IMR-90 (cell line): ENCODE measurements around the gene GSTT2. TPM values are rescaled to one million over a fixed set of nuclear protein-coding genes. Genes with fewer than 3 reads are reported as not detected.
"Not testable (repeated sequence)": the region's sequence is repeated elsewhere in the genome, so short reads cannot be mapped to it uniquely, and the experiment has no call there.

ENCODE experiments used
- ATAC-seq: fragments of 200-7000 bp; cut with Tn5 transposase; 2 replicates; pipeline ENCODE4 v1.9.1; 2020; ENCODE audit warnings: low read depth, mild to moderate bottlenecking, moderate library complexity
- BruUV-seq: library from RNA; stranded (reverse); fragments of 400-500 nt; replicated peaks from 2 replicates; lab custom pipeline; 2021; lab: Mats Ljungman, UMichigan
- CTCF ChIA-PET: fragments of 300-600 bp; formaldehyde crosslinking; extraction: SDS; loops from one replicate; lab custom pipeline; 2021; ENCODE audit warnings: antibody characterized with exemption; lab: Yijun Ruan, JAX
- POLR2A ChIA-PET: fragments of 300-600 bp; sonication (Branson Sonifier 250); formaldehyde crosslinking; loops from one replicate; lab custom pipeline; 2022; ENCODE audit warnings: antibody characterized with exemption; ENCODE audit not compliant: unreplicated experiment; lab: Charles Lee
- DNase-seq: peaks from one replicate; pipeline ENCODE4 v3.0.0; 2013
- H2AFZ ChIP-seq: replicated peaks from 2 replicates; pipeline ENCODE3; 2013; ENCODE audit warnings: low read length, mild to moderate bottlenecking; ENCODE audit not compliant: poor library complexity
- H2AK5ac ChIP-seq: 2 replicates; pipeline ENCODE4 v1.6.1; 2013; ENCODE audit warnings: low read depth, low read length, inconsistent platforms
- H2AK9ac ChIP-seq: replicated peaks from 2 replicates; pipeline ENCODE3; 2013; ENCODE audit warnings: mild to moderate bottlenecking, low read depth, low read length, moderate library complexity; ENCODE audit not compliant: poor library complexity
- H2BK120ac ChIP-seq: 2 replicates; pipeline ENCODE4 v1.6.1; 2013; ENCODE audit warnings: low read depth, low read length, inconsistent platforms
- H2BK15ac ChIP-seq: 3 replicates; pipeline ENCODE4 v1.6.1; 2013; ENCODE audit warnings: low read depth, low read length, inconsistent platforms
- H2BK20ac ChIP-seq: 2 replicates; pipeline ENCODE4 v1.6.1; 2013; ENCODE audit warnings: low read depth, mild to moderate bottlenecking, inconsistent platforms, low read length, moderate library complexity
- H2BK5ac ChIP-seq: 2 replicates; pipeline ENCODE4 v1.6.1; 2013; ENCODE audit warnings: mild to moderate bottlenecking, low read depth, low read length, inconsistent platforms; ENCODE audit not compliant: poor library complexity, severe bottlenecking
- H3K14ac ChIP-seq: replicated peaks from 2 replicates; pipeline ENCODE4 v1.6.1; 2013; ENCODE audit warnings: low read depth, low read length, inconsistent platforms
- H3K18ac ChIP-seq: 2 replicates; pipeline ENCODE4 v1.6.1; 2013; ENCODE audit warnings: low read depth, low read length, control low read depth
- H3K23ac ChIP-seq: 2 replicates; pipeline ENCODE4 v1.6.1; 2013; ENCODE audit warnings: low read depth, low read length, inconsistent platforms
- H3K27ac ChIP-seq: 2 replicates; pipeline ENCODE4 v1.5.1; 2013; ENCODE audit warnings: mild to moderate bottlenecking, control low read depth, low read length; ENCODE audit not compliant: insufficient read depth
- H3K27me3 ChIP-seq: 2 replicates; pipeline ENCODE4 v1.6.1; 2013; ENCODE audit warnings: low read length; ENCODE audit not compliant: control insufficient read depth, insufficient read depth
- H3K36me3 ChIP-seq: 2 replicates; pipeline ENCODE4 v1.6.1; 2013; ENCODE audit warnings: low read length, mixed read lengths; ENCODE audit not compliant: control insufficient read depth, insufficient read depth
- H3K4ac ChIP-seq: 2 replicates; pipeline ENCODE4 v1.6.1; 2013; ENCODE audit warnings: low read depth, low read length, inconsistent platforms
- H3K4me1 ChIP-seq: 2 replicates; pipeline ENCODE4 v1.6.1; 2013; ENCODE audit warnings: low read length, mixed read lengths; ENCODE audit not compliant: control insufficient read depth, insufficient read depth
- H3K4me2 ChIP-seq: 2 replicates; pipeline ENCODE4 v1.6.1; 2013; ENCODE audit warnings: low read depth, mild to moderate bottlenecking, control low read depth, low read length, moderate library complexity
- H3K4me3 ChIP-seq: 2 replicates; pipeline ENCODE4 v1.5.1; 2013; ENCODE audit warnings: low read depth, mild to moderate bottlenecking, control low read depth, low read length, moderate library complexity; ENCODE audit not compliant: insufficient read depth
- H3K56ac ChIP-seq: 2 replicates; pipeline ENCODE4 v1.6.1; 2013; ENCODE audit warnings: low read length, inconsistent platforms; ENCODE audit not compliant: insufficient read depth; ENCODE audit errors: extremely low read depth
- H3K79me1 ChIP-seq, 2 experiments: 2 replicates each; pipeline ENCODE4 v1.6.1; 2013; ENCODE audit warnings: low read length in 2 of 2, inconsistent platforms in 1 of 2, low read depth in 1 of 2
- H3K9ac ChIP-seq: 2 replicates; pipeline ENCODE4 v1.6.1; 2013; ENCODE audit warnings: low read depth, low read length, control low read depth
- H3K9me1 ChIP-seq: 2 replicates; pipeline ENCODE4 v1.6.1; 2013; ENCODE audit warnings: low read length, inconsistent platforms; ENCODE audit not compliant: insufficient read depth
- H3K9me3 ChIP-seq: 2 replicates; pipeline ENCODE4 v1.6.1; 2013; ENCODE audit warnings: low read length; ENCODE audit not compliant: control insufficient read depth, insufficient read depth
- H4K20me1 ChIP-seq: 2 replicates; pipeline ENCODE4 v1.6.1; 2013; ENCODE audit warnings: low read length, inconsistent platforms; ENCODE audit not compliant: insufficient read depth
- H4K5ac ChIP-seq: 2 replicates; pipeline ENCODE4 v1.6.1; 2013; ENCODE audit warnings: mild to moderate bottlenecking, low read depth, low read length, control low read depth
- H4K8ac ChIP-seq, 2 experiments: 2 replicates each; pipeline ENCODE4 v1.6.1; 2013; ENCODE audit warnings: low read depth in 2 of 2, low read length in 2 of 2, control low read depth in 1 of 2, inconsistent platforms in 1 of 2
- H4K91ac ChIP-seq: 2 replicates; pipeline ENCODE4 v1.6.1; 2013; ENCODE audit warnings: low read depth, low read length, inconsistent platforms; ENCODE audit not compliant: insufficient read depth
- WGBS, 2 experiments: methylation state at CpG; one replicate each; pipeline versions ENCODE4 v1.1.5 to v1.1.7; 2013; ENCODE audit warnings: missing lambda C conversion rate in 2 of 2; ENCODE audit not compliant: insufficient read length in 1 of 2; ENCODE audit errors: extremely low coverage in 2 of 2; 5-methylcytosine and 5-hydroxymethylcytosine counted together
- dilution Hi-C: fragments of 300-500 bp; cut with HindIII; formaldehyde crosslinking; loops from one replicate; pipeline ENCODE4 v1.14.3; 2018; ENCODE audit warnings: low sequenced_read_pairs; ENCODE audit not compliant: unreplicated experiment
- in situ Hi-C: fragments of 300-500 bp; cut with MboI; formaldehyde crosslinking; loops from 3 replicates; pipeline ENCODE4 v1.14.3; 2019; ENCODE audit warnings: low sequenced_read_pairs, inconsistent platforms, mixed read lengths
- intact Hi-C: fragments of 100-400 bp; cut with micrococcal nuclease; formaldehyde crosslinking; loops from 2 replicates; pipeline ENCODE4 v1.10.0; 2022
- polyA plus RNA-seq, 3 experiments: library from polyadenylated mRNA; depleted of rRNA; stranded (reverse); fragments of >200 nt; gene quantifications; 2 replicates each; pipeline ENCODE4 v1.2.3, GENCODE V29; 2012; ENCODE audit warnings: low replicate concordance in 1 of 3
- total RNA-seq: library from RNA; depleted of rRNA; stranded (reverse); fragments of >200 nt; gene quantifications from 2 replicates; pipeline ENCODE4 v1.2.3, GENCODE V29; 2012

The GSTT2 gene
- total and polyA plus RNA-seq, 2 of the 4 experiments (the other 2 are of a cell fraction) = 1.4 to 6.9 TPM

GRCh38 chr22:23986089-23986488 lies 6.2 kb downstream of the GSTT2 start:
- in situ Hi-C loops, BruUV-seq, H3K9me3 ChIP-seq, H3K27ac ChIP-seq, H3K79me1 ChIP-seq, H3K9me1 ChIP-seq, DNase-seq, ATAC-seq, H3K27me3 ChIP-seq, H3K4ac ChIP-seq, H3K4me3 ChIP-seq, H3K9ac ChIP-seq, H4K5ac ChIP-seq, H4K20me1 ChIP-seq, H3K4me1 ChIP-seq, H2BK5ac ChIP-seq, H3K4me2 ChIP-seq, dilution Hi-C loops, H2BK15ac ChIP-seq, H3K14ac ChIP-seq, H2AK5ac ChIP-seq, H2AK9ac ChIP-seq, H3K36me3 ChIP-seq, H4K91ac ChIP-seq, H2BK20ac ChIP-seq, H2AFZ ChIP-seq, H4K8ac ChIP-seq, CTCF ChIA-PET, H3K18ac ChIP-seq, POLR2A ChIA-PET, H3K23ac ChIP-seq, H3K56ac ChIP-seq, H2BK120ac ChIP-seq: not testable (repeated sequence)
- intact Hi-C loops = loop anchor here (10.0 kb wide), 2 partner anchors 189 to 259 kb away; partner anchors contain the start of gene GGT5
- WGBS, 2 experiments = 76% methylated on average over 4 of the region's 8 CpGs; no CpG with 5 or more reads in 1 of the 2 experiments

- BruUV-seq, dilution Hi-C loops: not testable (repeated sequence)
- intact Hi-C loops = loop anchor here (10.0 kb wide), 2 partner anchors 188 to 258 kb away; partner anchors contain the start of gene GGT5
Measured at GRCh38 chr22:23986538-23987178, 6.7 kb downstream of the GSTT2 start.

More at GRCh38 chr22:23986538-23987178, 6.7 kb downstream of the GSTT2 start:
- H3K79me1 ChIP-seq, DNase-seq, H3K27me3 ChIP-seq, H3K9me3 ChIP-seq, ATAC-seq, H3K56ac ChIP-seq, H3K36me3 ChIP-seq, H3K4me2 ChIP-seq, H4K8ac ChIP-seq, H4K91ac ChIP-seq, H3K4ac ChIP-seq, H3K4me1 ChIP-seq, H3K9me1 ChIP-seq, POLR2A ChIA-PET, in situ Hi-C loops, H2BK120ac ChIP-seq, H3K27ac ChIP-seq, H2AK5ac ChIP-seq, H4K5ac ChIP-seq, H3K4me3 ChIP-seq, H2BK20ac ChIP-seq, H2BK15ac ChIP-seq, H4K20me1 ChIP-seq, CTCF ChIA-PET, H2AK9ac ChIP-seq, H2AFZ ChIP-seq, H3K23ac ChIP-seq, H3K18ac ChIP-seq, H3K14ac ChIP-seq, H3K9ac ChIP-seq: not testable (repeated sequence)
- H2BK5ac ChIP-seq = peak overlapping the region; percentile 13
- WGBS, 2 experiments = no CpG with 5 or more reads among the region's 4 CpGs
